GM18502 (cell line): ENCODE results near the gene RAB7A.
"Not testable (repeated sequence)": the region's sequence is repeated elsewhere in the genome, so short reads cannot be mapped to it uniquely, and the experiment has no call there.

Experiments used
- ATAC-seq: cut with Tn5 transposase; IDR thresholded peaks from one replicate; pipeline ENCODE4 v1.9.1; 2021; ENCODE audit warnings: mild to moderate bottlenecking; ENCODE audit not compliant: unreplicated experiment, poor library complexity

The RAB7A gene

DNA sequence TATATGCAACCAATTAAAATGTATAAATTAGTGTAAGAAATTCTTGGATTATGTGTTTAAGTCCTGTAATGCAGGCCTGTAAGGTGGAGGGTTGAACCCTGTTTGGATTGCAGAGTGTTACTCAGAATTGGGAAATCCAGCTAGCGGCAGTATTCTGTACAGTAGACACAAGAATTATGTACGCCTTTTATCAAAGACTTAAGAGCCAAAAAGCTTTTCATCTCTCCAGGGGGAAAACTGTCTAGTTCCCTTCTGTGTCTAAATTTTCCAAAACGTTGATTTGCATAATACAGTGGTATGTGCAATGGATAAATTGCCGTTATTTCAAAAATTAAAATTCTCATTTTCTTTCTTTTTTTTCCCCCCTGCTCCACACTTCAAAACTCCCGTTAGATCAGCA is 88.1 kb downstream of the RAB7A start:
- no peak for ATAC-seq

DNA sequence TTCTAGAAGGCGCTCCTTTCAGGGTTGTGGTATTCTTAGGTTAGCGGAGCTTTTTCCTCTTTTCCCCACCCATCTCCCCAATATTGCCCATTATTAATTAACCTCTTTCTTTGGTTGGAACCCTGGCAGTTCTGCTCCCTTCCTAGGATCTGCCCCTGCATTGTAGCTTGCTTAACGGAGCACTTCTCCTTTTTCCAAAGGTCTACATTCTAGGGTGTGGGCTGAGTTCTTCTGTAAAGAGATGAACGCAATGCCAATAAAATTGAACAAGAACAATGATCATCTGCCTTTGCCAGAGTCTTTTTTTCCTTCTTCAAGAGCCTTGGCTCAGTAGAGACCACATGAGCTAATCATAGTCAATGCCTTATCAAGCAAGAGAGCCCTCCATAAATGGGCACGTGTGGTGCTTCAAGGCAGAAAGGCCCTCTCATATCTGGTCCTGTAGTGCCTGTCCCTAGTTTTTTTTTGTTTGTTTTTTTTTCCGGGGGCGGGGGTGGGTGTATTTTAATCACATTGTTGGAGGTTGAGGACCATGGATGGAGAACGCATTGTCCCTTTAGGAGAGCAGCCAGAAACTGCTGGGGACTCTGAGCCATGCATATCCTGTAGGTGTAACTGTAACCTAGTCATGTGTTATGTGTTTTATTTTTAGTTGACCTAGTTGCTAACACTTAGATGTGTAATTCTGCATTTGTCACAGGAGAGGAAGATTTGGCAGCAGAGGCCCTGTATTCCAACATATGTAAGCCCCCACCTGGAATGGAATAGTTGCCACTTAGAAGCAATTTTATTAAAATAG is 88.7 kb downstream of the RAB7A start:
- no peak for ATAC-seq

DNA sequence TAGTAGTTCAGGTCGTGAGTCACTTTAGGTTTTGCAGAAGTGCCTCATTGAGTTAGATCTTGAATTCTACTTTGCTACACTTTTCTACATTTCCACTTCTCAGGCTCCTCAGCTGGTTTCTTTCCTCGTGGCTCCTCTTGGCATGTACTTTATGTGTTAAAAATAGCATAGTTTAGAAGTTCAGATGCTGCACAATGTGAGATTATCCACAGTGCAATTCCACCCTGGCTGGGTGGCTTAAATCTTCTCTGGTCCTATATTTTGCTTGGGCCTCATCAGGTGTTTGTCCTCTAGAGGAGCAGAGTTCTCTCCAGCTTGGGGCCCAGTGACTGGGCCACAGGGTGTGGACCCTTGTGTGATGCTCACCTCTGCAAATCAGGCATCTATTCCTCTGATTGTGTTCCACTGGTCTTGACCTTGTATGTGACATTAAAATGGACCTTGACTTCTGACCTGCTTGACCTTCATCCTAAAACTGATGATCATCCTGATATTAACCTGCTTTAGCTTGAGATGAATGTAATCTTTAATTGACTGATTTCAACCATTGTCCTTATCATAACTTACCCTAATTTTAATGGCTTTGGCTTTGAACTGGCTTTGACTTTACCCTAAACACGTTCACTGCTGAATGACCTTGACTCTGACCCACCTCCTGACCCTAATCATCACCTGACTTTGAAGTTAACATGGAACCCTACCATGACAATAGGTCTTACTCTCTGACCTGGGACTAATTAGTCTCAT is 89.5 kb downstream of the RAB7A start:
- ATAC-seq = no peak

DNA sequence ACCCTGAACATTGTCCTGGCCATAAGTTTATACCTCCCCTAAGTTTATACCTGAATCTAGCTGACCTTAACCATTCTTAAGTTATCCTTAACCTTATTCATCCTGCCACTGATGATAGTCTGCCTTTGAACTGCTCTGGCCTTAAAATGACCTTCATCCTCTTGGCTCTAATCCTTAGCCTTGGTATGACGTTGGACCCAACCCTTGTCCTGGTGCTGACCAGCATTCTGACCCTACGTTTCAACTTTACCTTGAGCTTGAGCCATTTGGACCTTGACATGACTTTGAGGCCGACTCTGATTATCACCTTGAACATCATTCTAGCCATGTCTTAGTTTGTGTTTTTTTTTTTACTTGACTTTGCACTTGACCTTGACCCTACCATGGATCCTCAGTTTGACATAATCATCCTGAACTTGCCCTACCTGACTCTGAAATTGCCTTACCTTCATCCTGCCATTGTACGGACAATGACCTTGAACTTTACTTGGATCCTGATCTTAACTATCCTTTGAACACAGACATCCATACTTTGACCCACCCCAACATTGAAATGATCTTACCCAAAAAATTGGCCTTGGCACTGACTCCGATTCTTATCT is 92.3 kb downstream of the RAB7A start:
- ATAC-seq = no peak

DNA sequence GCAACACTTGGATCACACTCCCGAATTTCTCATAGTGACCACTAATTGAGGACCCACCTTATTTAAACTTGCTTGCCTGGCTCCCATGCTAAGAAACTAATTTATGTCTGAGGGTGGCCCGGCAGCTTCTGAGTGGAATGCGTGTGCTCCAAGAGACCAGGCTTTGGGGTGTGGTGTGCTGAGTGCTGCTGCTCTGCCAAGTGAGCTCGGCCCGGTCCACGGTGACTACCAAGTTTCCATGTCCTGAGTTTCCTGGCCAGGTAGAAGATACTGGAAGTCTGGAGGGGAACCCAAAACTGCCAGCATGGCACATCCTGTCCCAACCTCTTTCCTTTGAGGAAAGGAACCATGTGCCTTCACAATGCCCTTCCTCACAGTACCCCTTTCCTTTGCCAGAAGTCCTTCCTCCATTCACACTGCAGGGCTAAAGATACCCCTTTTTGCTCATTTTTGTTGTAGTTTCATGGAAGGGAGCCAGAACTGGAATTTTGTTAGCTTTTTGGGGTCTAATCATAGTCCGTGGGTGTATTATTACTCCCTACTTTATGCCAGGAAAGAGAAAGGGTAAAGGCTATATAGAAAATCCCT is 94.4 kb downstream of the RAB7A start:
- no peak for ATAC-seq

DNA sequence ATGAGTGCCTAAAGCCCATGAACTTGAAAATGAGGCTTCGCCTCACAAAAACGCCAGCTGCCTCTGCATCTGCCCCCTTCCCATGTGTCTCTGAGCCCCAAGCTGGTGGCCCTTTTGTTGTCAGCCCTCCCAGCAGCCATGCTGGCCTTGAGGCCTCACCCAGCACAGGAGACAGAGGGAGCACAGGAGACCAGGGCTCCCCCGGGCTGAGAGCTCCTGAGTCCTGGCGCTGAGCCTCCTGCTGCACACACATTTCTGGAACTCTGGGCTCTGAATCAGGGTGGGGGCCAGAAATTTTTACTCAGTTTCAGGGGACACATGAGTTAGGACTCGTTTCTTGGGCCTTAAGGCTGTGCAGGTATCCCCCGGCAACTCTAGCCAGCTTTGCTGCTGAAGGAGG is 97.0 kb downstream of the RAB7A start:
- ATAC-seq = no peak

DNA sequence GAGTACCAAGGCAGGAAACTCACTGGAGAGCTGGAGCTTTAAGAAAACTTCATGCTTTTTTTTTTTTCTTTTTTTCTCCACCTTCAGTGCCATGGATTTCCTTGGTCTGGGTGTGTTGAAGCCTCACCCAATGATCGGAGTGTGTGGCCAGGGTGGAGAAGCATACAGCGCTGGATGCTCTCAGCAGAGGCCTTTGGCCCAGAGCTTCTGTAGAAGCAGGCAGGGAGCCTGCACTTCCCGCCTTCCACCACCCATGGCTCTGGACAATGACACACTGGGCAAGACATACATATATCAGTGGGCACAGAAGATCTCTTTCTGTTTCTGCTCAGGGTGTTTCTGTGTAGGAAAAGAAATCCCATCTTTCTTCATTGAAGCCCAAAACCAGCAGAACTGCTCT is 97.6 kb downstream of the RAB7A start:
- no peak for ATAC-seq

DNA sequence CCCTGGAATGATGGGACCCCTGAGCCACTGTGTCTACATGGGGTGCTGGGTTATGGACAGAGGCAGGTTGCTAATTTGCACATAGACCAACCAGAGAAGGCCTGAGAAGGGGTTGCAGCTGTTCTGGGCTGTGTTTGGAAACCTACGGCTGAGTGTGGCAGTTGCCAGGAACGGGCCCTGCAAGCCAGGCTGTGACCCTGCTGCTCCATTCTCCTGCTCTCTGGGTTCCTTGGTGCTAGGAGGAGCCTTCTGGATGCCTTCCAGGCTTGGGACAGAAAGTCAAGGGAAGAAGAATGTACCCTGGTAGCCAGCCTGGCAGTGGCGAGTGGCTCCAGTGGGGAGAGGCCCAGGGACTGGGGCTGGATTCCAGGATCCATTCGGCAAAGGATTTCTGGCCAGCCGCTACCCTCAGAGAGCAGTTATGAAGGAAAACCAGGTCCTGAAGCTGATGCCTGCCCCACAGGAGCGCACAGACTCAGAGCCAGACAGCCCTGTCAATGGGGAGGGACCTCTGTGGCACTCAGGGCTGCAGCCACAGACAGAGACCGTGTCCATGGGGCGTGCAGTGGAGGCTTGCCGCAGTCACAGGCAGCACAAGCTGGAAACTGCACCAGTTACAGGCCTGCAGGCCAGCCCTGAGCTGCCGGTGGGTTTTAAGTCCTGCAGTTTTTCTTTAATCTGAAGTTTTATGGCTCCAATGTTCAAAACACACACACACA is 98.3 kb downstream of the RAB7A start:
- no peak for ATAC-seq

DNA sequence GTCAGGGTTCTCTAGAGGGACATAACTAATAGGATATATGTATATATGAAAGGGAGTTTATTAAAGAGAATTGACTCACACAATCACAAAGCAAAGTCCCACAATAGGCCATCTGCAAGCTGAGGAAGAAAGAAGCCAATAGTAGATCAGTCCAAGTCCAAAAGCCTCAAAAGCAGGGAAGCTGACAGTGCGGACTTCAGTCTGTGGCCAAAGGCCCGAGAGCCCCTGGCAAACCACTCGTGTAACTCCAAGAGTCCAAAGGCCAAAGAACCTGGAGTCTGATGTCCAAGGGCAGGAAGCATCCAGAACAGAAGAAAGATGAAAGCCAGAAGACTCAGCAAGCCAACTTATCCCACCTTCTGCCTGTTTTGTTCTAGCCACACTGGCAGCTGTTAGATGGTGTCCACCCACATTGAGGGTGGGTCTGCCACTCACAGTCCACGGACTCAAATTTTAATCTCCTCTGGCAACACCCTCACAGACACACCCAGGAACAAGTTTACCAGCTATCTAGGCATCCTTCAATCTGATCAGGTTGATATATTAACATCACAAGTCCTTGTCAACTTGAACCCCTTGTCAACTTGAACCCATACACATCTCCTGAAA is 99.2 kb downstream of the RAB7A start:
- no peak for ATAC-seq

DNA sequence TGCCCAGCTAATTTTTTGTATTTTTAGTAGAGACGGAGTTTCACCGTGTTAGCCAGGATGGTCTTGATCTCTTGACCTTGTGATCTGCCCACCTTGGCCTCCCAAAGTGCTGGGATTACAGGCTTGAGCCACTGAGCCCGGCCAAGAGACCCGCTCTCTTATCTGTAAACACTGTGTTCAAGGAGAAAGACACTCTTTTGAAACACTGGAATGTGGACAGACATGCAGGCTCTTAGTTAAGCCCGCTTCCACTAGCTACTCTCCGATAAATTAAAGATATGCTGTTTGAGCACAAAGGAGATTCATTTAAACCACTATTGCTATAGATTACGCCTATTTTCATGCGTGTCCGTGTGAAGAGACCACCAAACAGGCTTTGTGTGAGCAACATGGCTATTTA is 103.1 kb downstream of the RAB7A start:
- not testable (repeated sequence) for ATAC-seq

DNA sequence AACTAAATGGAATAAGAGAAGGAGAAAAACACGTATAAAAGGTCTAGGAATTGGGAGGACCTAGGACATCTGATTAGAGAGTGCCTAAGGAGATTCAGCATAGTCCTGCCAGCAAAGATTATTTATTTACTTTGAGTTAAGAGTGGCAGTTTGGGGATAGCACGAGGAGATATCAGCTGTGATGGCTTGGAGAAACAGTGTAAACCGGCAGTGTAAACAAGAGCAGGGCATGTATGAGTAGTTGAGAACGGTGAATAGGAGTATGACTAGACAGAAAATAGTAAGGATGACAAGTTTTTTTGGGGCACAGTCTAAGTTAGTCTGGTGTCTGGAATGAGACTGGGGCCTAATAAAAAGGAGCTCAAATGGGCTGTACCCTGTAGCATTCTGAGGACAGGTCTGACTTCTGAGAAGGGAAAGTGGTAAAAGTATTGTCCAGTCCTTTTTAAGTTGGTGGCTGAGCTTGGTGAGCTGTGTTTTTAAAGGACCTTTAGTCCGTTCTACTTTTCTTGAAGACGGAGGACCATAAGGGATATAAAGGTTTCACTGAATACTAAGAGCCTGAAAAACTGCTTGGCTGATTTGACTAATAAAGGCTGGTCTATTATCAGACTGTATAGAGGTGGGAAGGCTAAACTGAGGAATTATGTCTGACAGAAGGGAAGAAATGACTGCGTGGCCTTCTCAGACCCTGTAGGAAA is 104.1 kb downstream of the RAB7A start:
- not testable (repeated sequence) for ATAC-seq

DNA sequence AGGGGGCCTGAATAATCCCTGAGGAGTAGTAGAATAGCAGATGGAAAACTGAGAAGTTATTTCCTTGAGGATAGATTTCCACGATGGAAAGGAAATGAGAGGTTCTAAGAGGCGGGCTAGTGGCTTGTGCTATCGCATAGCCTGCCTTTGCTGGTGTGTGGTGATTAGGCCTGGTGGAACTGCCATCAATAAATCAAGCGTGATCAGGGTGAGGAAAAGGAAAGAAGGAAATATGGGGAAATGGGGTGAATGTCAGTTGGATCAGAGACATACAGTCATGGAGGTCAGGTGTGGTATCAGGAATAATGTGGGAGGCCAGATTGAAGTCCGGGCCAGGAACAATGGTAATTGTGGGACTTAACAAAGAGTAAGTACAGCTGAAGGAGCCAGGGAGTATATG is 104.8 kb downstream of the RAB7A start:
- ATAC-seq = not testable (repeated sequence)

DNA sequence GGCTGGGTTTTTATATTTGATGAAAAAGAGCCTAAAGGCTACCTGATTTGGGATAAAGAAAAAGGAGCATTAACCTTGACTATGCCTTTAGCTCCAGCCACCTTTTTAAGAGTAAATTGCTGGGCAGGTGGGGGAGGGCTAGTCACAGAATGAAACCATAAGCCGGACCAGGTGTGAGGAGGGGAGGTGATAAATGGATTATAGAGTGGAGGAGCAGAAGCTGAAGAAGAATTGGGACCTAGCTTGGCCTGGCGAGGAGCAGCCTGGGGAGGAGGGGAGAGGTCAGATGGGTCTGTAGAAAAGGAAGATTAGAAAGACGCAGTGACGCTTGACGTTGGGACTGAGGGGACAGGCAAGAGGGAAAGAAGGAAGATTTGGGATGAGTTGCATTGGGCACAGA is 107.0 kb downstream of the RAB7A start:
- ATAC-seq = not testable (repeated sequence)

DNA sequence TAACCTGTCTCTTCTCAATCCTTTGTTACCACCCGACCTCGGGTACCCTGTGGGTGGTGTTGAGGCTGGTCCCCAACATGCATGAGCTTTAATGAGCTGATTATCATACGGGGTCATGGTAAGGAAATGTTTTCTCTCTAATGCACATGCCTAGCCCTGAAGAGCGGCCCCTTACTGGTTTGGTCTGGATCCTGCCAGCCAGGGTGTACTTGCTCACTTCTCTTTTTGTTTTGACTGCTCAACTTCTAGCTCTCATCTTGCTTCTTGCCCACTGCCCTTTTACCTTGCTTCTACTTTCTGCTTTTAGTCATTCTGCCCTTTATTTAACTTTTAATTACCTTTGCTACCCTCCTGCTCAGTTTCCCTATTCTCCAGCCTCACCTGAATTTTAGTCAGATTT is 109.1 kb downstream of the RAB7A start:
- ATAC-seq = no peak

DNA sequence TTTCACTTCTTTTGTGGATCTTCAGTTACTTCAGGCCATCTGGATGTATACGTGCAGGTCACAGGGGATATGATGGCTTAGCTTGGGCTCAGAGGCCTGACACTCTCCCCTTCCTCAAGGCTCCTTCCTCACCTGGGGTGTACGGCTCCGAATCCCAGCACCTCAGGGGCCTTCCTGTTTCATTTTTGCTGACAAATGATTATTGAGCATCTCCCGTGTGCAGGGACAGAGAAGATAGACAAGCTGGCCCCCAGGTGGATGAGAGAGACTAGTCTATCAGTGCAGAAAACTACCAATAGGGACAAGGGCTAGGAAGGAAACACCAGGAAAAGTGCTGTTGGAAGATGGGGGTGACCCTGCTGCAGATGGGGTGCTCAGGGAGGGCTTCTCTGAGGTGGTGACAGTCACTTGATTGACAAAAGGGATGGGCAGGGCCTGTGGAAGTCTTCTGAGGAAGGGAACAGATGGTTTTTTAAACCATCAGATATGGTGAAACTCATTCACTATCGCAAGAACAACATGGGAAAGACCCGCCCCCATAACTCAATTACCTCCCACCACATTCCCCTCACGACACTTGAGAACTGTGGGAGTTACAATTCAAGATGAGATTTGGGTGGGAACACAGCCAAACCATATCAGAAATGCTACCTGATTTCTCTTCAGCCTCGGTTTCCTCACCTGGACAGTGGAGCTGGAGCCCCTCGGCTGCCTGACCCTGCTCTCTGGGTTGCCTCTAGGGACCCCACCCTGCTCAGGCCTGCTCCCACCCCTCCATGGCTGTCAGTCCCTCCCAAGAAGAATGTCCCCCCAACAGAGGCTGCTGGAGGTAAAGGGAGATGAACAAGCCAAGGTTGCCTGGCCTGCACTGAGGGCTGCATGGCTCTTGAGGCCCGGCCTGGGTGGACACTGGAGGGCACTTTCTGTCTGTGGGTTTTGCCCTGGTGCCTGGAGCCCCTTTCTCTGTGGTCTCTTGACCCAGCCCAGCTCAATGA is 116.2 kb downstream of the RAB7A start:
- no peak for ATAC-seq

DNA sequence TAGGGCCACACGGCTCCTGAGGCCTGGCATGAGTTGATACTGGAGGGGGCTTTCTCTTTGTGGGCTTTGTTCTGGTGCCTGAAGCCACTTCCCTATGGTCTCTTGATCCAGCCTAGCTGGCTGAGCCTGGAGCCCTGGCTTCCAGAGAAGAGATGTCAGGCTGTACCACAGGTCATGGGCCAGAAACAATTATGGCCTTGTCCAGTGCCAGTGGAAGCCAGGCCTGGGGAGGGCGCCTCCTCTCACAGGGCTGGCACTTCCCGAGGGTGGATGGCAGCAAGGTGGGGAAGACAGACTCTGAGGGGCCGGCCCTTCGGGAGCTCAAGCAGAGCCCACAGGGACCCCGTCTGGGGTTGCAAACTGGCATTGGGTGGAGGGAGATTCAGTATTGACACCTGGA is 118.5 kb downstream of the RAB7A start:
- no peak for ATAC-seq

DNA sequence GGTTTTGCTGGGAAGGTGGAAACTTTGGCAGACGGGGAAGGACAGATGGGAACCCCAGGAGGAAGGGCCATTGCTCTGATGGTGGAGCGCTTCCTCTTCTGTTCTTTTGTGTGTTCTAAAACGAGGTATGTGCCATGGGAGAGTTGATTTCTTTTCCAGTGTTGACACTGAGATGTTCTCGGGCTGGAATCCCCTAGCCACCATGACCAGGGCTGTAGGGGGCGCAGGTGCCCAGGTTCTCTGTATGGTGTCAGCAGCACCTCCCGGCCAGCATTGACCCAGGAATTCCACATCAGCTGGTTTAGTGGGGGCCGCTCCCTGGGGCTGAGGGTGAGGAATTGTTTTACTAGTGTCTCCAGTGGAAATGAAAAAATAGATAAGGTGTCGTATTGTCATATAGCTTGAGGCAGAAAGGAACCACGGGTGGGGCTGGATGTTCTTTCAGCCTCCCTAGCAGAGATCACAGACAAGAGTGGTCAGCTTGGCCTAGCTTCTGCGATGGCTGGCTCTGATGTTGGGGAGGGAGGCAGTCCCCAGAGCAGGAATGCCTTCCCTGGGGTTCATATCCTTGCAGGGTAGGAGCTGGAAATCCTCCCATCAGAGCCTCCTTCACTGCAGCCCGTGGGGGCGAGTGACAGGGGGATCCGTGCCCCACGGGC is 119.3 kb downstream of the RAB7A start:
- no peak for ATAC-seq
